ENCODE results near the gene MISP3.
A peak's percentile ranks its signal among the peaks of the same experiment; 100 is the strongest.

MISP3 gene

DNA sequence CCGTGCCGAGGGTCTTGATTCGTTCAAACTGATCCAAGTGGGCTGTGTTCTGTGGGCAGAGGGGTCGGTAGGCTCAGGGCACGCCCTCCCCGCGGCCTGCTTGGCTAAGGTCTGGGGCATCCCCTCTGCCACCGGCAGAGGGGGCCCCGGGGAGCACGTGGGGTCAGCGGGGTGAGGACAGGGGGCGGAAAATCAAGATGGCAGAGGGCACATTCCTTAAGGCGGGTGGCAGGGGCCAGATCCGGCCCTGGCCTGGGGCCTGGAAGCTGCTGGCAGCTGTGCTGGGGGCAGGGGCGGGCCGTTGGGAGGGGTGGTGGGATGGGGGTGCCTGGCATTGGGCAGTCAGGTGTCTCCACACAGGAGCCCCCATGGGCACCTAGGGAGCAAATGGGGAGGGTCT lies 34.3 kb downstream of the MISP3 start:
- DNase-seq: no peak

DNA sequence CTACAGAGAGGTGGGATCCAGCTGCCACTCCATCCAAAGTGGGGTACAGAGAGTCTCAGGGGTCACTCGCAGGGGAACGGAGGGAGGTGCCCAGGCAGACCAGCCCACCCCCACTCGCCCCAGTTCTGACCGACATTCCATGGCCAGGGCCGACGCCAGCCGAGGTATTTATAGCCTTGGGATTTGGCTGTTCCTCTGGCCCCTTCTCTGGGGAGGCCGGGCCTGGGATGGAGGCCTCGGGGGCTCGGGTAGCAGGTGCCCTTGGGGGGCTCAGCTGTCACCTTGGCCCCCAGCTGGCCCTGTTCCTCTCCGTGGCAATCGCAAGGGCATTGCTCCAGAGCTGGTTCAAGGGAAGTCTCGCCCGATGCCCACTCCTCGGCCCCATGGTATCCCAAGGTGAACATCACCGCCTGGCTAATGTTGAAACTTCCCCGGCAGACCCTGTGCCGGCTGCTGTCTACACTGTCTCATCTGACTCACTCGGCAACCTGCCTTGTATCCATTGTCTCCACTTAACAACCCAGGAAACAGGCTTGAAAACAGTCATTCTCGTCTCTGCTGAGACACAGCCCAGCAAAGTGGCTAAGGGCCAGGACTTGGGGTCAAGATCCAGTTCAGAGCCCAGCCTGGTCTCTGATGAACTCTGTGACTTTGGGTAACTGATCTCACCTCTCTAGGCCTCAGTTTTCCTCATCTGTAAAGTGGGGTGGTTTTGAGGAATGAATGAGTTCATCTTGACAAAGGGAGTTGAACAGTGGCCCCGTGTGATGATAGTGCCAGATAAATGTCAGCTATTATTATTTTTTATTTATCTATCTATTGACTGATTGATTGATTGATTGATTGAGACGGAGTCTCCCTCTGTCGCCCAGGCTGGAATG lies 35.2 kb downstream of the MISP3 start:
- DNase-seq: no peak

DNA sequence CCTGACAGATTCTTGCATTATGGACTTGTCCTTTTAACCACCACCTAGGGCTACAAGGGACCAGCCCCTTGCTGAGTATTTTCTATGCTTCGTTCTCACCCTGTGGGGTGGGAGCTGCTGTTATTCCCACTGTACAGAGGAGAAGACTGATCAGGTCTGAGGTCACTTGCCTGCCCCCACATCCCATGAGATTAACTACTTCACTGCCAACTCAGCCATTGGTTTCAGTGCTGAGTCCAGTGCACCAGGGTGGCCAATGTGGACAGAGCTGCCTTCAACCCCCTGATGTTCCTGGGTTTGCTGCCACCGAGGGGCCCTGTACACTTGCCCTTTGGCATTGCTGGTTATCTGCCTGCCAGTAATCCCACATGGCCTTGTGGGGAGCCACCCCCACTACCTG lies 38.1 kb downstream of the MISP3 start:
- DNase-seq: no peak

GRCh38 chr19:14111486-14111885 lies 38.9 kb downstream of the MISP3 start:
- DNase-seq: no peak

GRCh38 chr19:14112051-14112808 lies 39.6 kb downstream of the MISP3 start:
- DNase-seq: no peak

DNA sequence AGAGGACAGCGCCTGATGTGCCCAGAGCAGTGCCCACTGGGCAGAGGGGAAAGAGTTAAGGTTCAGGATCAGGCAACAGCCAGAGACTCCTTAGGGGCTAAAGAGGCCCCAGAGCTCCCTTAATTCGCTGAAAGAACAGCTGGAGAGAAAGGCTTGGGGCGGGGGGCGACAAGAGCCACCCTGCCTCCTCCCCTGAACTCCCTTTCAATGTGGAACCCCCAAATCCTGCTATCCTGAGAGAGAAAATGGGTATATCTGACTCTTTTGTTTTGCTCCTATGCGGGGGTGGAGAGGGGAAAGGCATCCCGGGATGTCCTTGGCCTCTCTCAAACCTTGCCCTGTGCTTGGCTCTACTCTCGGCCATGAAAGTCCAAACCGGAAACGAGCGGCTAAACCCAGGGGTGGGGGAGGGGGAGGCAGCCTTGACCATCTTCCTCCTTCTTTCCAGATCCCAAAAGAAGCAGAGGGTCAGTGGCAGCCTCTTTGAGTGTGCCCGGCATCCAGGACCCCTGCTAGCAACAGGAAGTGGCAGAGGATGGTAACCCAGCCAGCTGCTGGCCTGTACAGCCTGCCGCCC lies 40.3 kb downstream of the MISP3 start:
- DNase-seq: no peak

DNA sequence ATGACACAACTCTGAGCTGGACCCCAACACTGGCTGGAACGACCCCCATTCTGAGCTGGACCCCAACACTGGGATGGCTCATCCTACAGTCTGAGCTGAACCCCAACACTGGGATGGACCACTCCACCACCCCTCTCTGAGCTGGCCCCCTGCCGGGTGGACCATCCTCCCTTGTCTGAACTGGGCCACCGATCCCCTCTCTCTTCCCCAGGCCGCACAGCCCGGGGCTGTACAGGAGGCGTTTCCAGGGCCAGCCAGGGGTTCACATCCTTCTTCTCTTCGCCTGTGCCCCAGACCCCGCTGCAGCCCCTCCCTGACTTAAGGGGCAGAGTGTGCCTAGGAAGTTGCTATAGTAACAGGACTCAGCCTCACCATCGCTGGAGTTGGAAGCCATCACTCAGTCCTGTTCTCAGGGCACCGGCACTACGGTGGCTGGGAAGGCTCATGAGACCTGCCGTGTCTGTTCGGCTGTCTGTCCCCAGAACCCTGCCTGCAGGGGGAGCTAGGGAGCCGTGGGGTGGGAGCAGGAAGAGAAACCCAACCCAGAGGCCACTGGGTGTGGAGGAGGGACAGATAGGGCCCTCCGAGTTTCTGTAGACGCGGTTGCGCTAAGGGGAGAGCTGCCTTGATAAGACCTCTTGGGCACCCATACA lies 41.3 kb downstream of the MISP3 start:
- peak; percentile 73 for DNase-seq

- no peak for DNase-seq
Observed at GRCh38 chr19:14114439-14114838, 41.9 kb downstream of the MISP3 start.

- DNase-seq: peak; percentile 66
Observed at GRCh38 chr19:14114854-14115253, 42.3 kb downstream of the MISP3 start.

- no peak for DNase-seq
Observed at GRCh38 chr19:14115756-14116155, 43.2 kb downstream of the MISP3 start.

DNA sequence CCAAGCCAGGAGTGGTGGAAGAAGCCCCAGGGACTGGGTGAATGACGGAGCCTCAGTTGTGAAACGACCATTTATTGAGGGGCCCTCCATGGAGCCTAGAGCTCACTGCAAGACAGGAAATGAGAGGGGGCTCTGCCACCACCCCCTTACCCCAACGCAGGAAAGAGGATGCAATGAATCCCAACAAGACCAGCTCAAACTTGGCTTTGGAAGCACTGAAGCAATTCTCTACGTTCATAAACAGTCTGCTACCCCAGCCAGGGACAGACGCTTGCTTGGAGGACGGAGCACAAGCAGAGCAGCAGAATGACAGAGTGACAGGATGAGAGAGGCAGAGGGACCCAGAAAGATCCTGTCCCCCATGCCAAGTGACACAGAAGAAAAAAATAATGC lies 43.9 kb downstream of the MISP3 start:
- DNase-seq: no peak

GRCh38 chr19:14116918-14117578 lies 44.5 kb downstream of the MISP3 start:
- no peak for DNase-seq

- peak; percentile 99 for DNase-seq
Observed at GRCh38 chr19:14117668-14118164, 45.1 kb downstream of the MISP3 start, which contains the start of gene PRKACA. PRKACA (minus strand) TSS chr19:14117762; CDS start chr19:14117547, 215 bp downstream.

DNA sequence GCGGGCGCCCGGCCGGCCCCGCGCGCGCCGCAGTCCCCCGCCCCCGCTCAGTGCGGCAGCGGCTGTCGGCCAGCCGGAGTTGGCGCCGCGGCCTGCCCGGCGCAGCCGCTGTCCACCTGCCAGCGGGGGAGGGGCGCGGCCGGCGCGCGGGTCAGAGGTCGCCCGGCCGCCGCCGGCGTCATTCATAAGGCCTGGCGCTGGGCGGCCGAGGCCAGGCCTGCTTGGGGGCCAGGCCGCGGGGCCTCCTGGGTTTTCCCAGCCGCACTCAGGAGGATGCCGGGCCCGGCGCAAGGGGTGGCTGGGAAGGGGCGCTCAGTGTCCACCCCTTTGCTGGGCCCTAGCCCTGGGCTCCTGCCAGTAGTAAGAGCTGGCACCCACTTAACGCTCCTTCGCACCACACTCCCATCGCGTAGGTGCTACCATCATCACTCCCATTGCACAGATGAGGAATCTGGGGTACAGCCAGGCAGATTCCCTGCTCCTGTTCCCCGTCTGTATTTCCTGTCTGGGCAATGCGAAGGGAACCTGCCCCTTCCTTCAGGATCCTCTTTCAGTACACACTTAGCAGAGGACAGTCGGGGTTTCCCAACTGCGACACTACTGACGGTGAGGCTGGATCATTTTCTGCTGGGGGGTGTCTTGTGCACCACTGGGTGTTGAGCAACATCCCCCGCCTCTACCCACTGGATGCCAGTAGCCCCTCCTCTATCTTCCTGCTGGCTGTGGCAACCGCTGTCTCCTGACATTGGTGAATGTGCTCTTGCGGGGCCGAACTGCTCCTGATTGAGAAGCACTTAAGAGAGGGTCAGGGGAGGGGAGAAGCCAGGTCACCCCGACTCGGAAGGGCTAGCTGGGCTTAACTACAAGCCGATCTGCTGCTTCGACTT lies 45.8 kb downstream of the MISP3 start:
- DNase-seq: peak; percentile 35

DNA sequence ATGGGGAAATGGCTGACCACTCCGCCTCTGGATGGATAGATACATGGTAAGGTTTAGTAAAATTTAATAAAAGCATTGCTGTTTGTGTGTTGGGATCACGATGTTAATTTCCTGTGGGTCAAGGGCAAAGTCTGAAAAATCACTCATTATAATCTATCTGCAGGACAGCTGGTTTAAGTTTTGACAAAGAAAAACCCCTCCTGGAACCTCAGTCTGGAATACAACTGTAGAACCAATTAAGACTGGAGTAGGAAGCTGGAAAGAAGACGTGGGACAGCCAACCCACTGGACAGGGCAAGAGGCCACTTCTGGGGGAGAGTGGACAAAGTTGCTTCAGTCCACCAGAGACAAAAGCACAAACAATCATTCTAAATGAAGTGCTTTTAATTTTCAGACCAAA lies 46.6 kb downstream of the MISP3 start:
- no peak for DNase-seq

DNA sequence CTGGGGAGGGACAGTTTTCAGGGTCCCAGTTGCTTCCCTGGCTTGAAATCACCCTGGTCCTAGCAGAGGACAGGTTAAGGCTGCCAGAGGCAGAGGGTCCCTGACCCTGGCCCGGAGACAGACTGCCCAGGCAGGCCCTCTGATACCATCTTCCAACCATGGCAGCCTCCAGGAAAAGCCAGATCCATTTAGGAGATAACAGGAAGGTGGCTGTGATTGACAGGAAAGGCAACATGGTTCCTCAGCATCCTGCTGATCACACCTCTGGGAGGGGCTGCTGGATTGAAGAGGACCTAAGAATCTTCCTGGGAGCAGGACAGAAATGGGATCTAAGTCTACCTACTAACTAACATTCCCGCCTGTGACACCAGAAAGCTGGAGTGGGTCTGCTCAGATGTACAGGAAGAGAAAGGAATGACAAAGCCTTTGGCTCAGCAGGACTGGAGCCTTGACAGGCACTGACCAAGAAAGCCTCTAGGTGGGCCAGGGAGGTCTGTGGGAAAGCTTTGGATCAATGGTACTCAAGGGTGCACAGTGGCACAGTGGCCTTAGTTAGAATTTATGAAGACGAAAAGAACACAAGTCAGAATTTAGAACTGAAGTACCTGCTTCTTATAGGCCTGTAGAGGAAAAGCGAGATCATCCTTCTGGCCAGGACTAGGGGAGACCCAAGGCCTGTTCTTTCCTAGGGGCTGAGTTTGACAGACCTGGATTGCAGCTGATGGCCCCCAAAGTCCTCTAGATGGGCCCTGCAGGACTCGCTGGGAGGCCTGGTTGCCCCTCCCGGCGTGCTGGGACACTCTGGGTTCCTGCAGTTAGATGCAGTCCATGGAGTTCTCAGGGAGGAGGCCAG lies 47.3 kb downstream of the MISP3 start:
- DNase-seq: no peak

- DNase-seq: no peak
Observed at GRCh38 chr19:14120497-14120780, 47.9 kb downstream of the MISP3 start.

GRCh38 chr19:14122924-14123323 lies 50.3 kb downstream of the MISP3 start:
- no peak for DNase-seq

Measured in activated CD4-positive, alpha-beta T cell treated with anti-CD3 and anti-CD28 coated beads, Interleukin-2, amount 50 U/mL, for 16 hours (primary cell).